DMS79 (cell line): ENCODE data around the gene MFSD12.

ENCODE experiments used
- DNase-seq: peaks from one replicate; lab custom pipeline; 2025; lab: John Stamatoyannopoulos, UW

The MFSD12 gene

GRCh38 chr19:3557461-3558248 is at the start of gene MFSD12:
MFSD12 (minus strand) TSS chr19:3557586; CDS start chr19:3557403, 183 bp downstream.
- peak; percentile 70 for DNase-seq

GRCh38 chr19:3606690-3607289 is 49.4 kb upstream of the MFSD12 start, which contains the start of gene TBXA2R:
TBXA2R (minus strand) TSS chr19:3606875; CDS start chr19:3600634, 6,241 bp downstream.
- DNase-seq = no peak

- DNase-seq = peak; percentile 3
These were observed 48.8 kb upstream of the MFSD12 start for GRCh38 chr19:3606174-3606689.

- DNase-seq = no peak
These were observed 48.4 kb upstream of the MFSD12 start for GRCh38 chr19:3605770-3606169.

- no peak for DNase-seq
These were observed 48.0 kb upstream of the MFSD12 start for GRCh38 chr19:3605361-3605760.

- DNase-seq = no peak
These were observed 47.6 kb upstream of the MFSD12 start for GRCh38 chr19:3604987-3605343.

- no peak for DNase-seq
These were observed 47.0 kb upstream of the MFSD12 start for GRCh38 chr19:3604227-3604986.

- no peak for DNase-seq
These were observed 45.9 kb upstream of the MFSD12 start for GRCh38 chr19:3603121-3603811.

- DNase-seq = no peak
These were observed 43.6 kb upstream of the MFSD12 start for GRCh38 chr19:3601021-3601420.

GRCh38 chr19:3599776-3600187 is 42.4 kb upstream of the MFSD12 start:
- no peak for DNase-seq

- DNase-seq = no peak
These were observed 38.2 kb upstream of the MFSD12 start for GRCh38 chr19:3595521-3596061.

- DNase-seq = no peak
These were observed 35.8 kb upstream of the MFSD12 start for GRCh38 chr19:3593156-3593555.

- no peak for DNase-seq
These were observed 34.7 kb upstream of the MFSD12 start for GRCh38 chr19:3591876-3592613.

GRCh38 chr19:3590991-3591659 is 33.7 kb upstream of the MFSD12 start:
- no peak for DNase-seq

GRCh38 chr19:3589949-3590348 is 32.6 kb upstream of the MFSD12 start:
- no peak for DNase-seq

- no peak for DNase-seq
These were observed 32.1 kb upstream of the MFSD12 start for GRCh38 chr19:3589439-3589838.

GRCh38 chr19:3586707-3587346 is 29.4 kb upstream of the MFSD12 start:
- DNase-seq = peak; percentile 22

GRCh38 chr19:3586127-3586626 is 28.8 kb upstream of the MFSD12 start:
- no peak for DNase-seq

GRCh38 chr19:3585301-3586126 is 28.1 kb upstream of the MFSD12 start, which contains the start of gene GIPC3:
GIPC3 (plus strand) TSS chr19:3585478; CDS start chr19:3585598, 120 bp downstream.
- DNase-seq = no peak
